HepG2 (cell line): Measurements from ENCODE around the gene B3GAT3. TPM values are rescaled to one million over a fixed set of nuclear protein-coding genes. Genes with fewer than 3 reads are reported as not detected.

Experiments
- ADNP ChIP-seq: sonication (generic); formaldehyde crosslinking; IDR thresholded peaks from 2 replicates; pipeline ENCODE4 v1.4.0; 2020; ENCODE audit warnings: missing genetic modification reagents
- GZF1 ChIP-seq: sonication (generic); formaldehyde crosslinking; IDR thresholded peaks from 2 replicates; pipeline ENCODE4 v1.5.1; 2020; ENCODE audit warnings: mild to moderate bottlenecking, missing genetic modification reagents
- HNF1A ChIP-seq, 2 experiments: sonication (generic) in 1 of 2; formaldehyde crosslinking in 1 of 2; IDR thresholded peaks; 2 replicates each; pipeline versions ENCODE4 v1.4.0 to v1.6.1; 2016 to 2020; ENCODE audit warnings: borderline replicate concordance in 1 of 2, low read depth in 1 of 2, mild to moderate bottlenecking in 1 of 2, missing genetic modification reagents in 1 of 2
- IRF2 ChIP-seq: IDR thresholded peaks from 2 replicates; pipeline ENCODE4 v1.6.1; 2018; ENCODE audit warnings: missing genetic modification reagents, missing compliant biosample characterization
- MYC ChIP-seq: sonication (generic); formaldehyde crosslinking; IDR thresholded peaks from 2 replicates; pipeline ENCODE4 v1.9.0; 2021; ENCODE audit warnings: missing genetic modification reagents, borderline replicate concordance
- NR2F6 ChIP-seq, 2 experiments: IDR thresholded peaks; 2 replicates each; pipeline ENCODE4 v1.6.1; 2016; ENCODE audit warnings: antibody characterized with exemption in 1 of 2, mild to moderate bottlenecking in 1 of 2
- POLR2AphosphoS2 ChIP-seq: IDR thresholded peaks from 2 replicates; pipeline ENCODE4 v1.6.1; 2011; ENCODE audit warnings: low read depth, low read length, improper control_type of control experiment
- RXRA ChIP-seq: sonication (generic); formaldehyde crosslinking; IDR thresholded peaks from 2 replicates; pipeline ENCODE4 v1.5.1; 2020; ENCODE audit warnings: missing genetic modification reagents
- SP140L ChIP-seq: sonication (generic); formaldehyde crosslinking; IDR thresholded peaks from 2 replicates; pipeline ENCODE4 v1.4.0; 2020; ENCODE audit warnings: missing genetic modification reagents, borderline replicate concordance
- ZFP36 ChIP-seq: fragments of 150-350 bp; IDR thresholded peaks from 2 replicates; pipeline ENCODE4 v1.6.1; 2018; ENCODE audit warnings: borderline replicate concordance, low read length, low read depth; ENCODE audit not compliant: partially characterized antibody
- ZNF567 ChIP-seq: sonication (generic); formaldehyde crosslinking; IDR thresholded peaks from 2 replicates; pipeline ENCODE4 v1.8.1; 2023; ENCODE audit warnings: mild to moderate bottlenecking, missing genetic modification reagents, borderline replicate concordance
- ZNF766 ChIP-seq: sonication (generic); formaldehyde crosslinking; IDR thresholded peaks from 2 replicates; pipeline ENCODE4 v1.5.0; 2020; ENCODE audit warnings: missing genetic modification reagents, borderline replicate concordance
- ZNF768 ChIP-seq: sonication (generic); formaldehyde crosslinking; IDR thresholded peaks from 2 replicates; pipeline ENCODE4 v1.4.0; 2020; ENCODE audit warnings: missing genetic modification reagents
- polyA plus RNA-seq, 8 experiments: library from polyadenylated mRNA; depleted of rRNA in 3 of 8; stranded (reverse) in 7 of 8; unstranded in 1 of 8; fragments of >200 nt; fragmentation: Illumina TruSeq in 4 of 8; extraction: Trizol in 4 of 8; gene quantifications; 2 replicates each; pipeline versions ENCODE4 v1.2.1 to v1.2.3, GENCODE V29; 2011 to 2016; ENCODE audit warnings: low read depth in 4 of 8, missing spikeins in 1 of 8, mixed read lengths in 1 of 8; ENCODE audit not compliant: insufficient read depth in 1 of 8
- total RNA-seq, 5 experiments: library from RNA; depleted of rRNA; stranded (reverse); fragments of >200 nt; fragmentation: Illumina TruSeq; extraction: Trizol; gene quantifications; 2 replicates each; pipeline ENCODE4 v1.2.3, GENCODE V29; 2016; ENCODE audit warnings: low read depth in 1 of 5
- TF ChIP-seq, protein P1 (sequence below): sonication (generic); formaldehyde crosslinking; conservative IDR thresholded peaks from 2 replicates; pipeline ENCODE4 v1.4.0; 2020; ENCODE audit warnings: missing genetic modification reagents
- TF ChIP-seq, protein P2 (sequence below): sonication (generic); formaldehyde crosslinking; IDR thresholded peaks from 2 replicates; pipeline ENCODE4 v1.4.0; 2020; ENCODE audit warnings: missing genetic modification reagents, borderline replicate concordance

Gene B3GAT3
- total and polyA plus RNA-seq, 2 of the 13 experiments (the other 11 are each of a cell fraction or from before 2014, with no cell fraction given), result 21.3 to 26.1 TPM

- no peak for TF ChIP-seq ADNP (CRISPR knock-in tag)
- TF ChIP-seq HNF1A (IDR thresholded peaks at IDR 0.05; ENCODE audit: low read depth), result no peak
- TF ChIP-seq HNF1A (CRISPR knock-in tag; IDR thresholded peaks at IDR 0.05; ENCODE audit: borderline replicate concordance), result peak; percentile 82; the same call in 1 of the 2 replicates
- TF ChIP-seq, protein P1, sequence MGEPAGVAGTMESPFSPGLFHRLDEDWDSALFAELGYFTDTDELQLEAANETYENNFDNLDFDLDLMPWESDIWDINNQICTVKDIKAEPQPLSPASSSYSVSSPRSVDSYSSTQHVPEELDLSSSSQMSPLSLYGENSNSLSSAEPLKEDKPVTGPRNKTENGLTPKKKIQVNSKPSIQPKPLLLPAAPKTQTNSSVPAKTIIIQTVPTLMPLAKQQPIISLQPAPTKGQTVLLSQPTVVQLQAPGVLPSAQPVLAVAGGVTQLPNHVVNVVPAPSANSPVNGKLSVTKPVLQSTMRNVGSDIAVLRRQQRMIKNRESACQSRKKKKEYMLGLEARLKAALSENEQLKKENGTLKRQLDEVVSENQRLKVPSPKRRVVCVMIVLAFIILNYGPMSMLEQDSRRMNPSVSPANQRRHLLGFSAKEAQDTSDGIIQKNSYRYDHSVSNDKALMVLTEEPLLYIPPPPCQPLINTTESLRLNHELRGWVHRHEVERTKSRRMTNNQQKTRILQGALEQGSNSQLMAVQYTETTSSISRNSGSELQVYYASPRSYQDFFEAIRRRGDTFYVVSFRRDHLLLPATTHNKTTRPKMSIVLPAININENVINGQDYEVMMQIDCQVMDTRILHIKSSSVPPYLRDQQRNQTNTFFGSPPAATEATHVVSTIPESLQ (CRISPR knock-in tag), result no peak
- no peak for TF ChIP-seq ZFP36
- peak; percentile 95 for TF ChIP-seq MYC
- 0 out of 2 replicates have a peak, but pooled peaks have one; percentile 82 for TF ChIP-seq POLR2AphosphoS2
- no peak for TF ChIP-seq NR2F6 (IDR thresholded peaks at IDR 0.05)
- 0 out of 2 replicates have a peak, but pooled peaks have one; percentile 29 for TF ChIP-seq NR2F6 (CRISPR knock-in tag; IDR thresholded peaks at IDR 0.05)
- no peak for TF ChIP-seq ZNF768
- TF ChIP-seq ZNF567 (CRISPR knock-in tag), result no peak
- TF ChIP-seq ZNF766, result peak; percentile 69; the same call in 1 of the 2 replicates
- TF ChIP-seq IRF2, result peak; percentile 85; the same call in 1 of the 2 replicates
- TF ChIP-seq SP140L (CRISPR knock-in tag), result no peak
- peak; percentile 81 for TF ChIP-seq RXRA (CRISPR knock-in tag)
- TF ChIP-seq GZF1 (CRISPR knock-in tag), result no peak
- TF ChIP-seq, protein P2, sequence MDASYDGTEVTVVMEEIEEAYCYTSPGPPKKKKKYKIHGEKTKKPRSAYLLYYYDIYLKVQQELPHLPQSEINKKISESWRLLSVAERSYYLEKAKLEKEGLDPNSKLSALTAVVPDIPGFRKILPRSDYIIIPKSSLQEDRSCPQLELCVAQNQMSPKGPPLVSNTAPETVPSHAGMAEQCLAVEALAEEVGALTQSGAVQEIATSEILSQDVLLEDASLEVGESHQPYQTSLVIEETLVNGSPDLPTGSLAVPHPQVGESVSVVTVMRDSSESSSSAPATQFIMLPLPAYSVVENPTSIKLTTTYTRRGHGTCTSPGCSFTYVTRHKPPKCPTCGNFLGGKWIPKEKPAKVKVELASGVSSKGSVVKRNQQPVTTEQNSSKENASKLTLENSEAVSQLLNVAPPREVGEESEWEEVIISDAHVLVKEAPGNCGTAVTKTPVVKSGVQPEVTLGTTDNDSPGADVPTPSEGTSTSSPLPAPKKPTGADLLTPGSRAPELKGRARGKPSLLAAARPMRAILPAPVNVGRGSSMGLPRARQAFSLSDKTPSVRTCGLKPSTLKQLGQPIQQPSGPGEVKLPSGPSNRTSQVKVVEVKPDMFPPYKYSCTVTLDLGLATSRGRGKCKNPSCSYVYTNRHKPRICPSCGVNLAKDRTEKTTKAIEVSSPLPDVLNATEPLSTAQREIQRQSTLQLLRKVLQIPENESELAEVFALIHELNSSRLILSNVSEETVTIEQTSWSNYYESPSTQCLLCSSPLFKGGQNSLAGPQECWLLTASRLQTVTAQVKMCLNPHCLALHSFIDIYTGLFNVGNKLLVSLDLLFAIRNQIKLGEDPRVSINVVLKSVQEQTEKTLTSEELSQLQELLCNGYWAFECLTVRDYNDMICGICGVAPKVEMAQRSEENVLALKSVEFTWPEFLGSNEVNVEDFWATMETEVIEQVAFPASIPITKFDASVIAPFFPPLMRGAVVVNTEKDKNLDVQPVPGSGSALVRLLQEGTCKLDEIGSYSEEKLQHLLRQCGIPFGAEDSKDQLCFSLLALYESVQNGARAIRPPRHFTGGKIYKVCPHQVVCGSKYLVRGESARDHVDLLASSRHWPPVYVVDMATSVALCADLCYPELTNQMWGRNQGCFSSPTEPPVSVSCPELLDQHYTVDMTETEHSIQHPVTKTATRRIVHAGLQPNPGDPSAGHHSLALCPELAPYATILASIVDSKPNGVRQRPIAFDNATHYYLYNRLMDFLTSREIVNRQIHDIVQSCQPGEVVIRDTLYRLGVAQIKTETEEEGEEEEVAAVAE (CRISPR knock-in tag), result peak; percentile 60; the same call in 1 of the 2 replicates
Measured at GRCh38 chr11:62621567-62622470, at the start of gene B3GAT3 (continued).
